ENCODE results near the gene DISC1. TPM values are rescaled to one million over a fixed set of nuclear protein-coding genes. Genes with fewer than 3 reads are reported as not detected.
"Not testable (repeated sequence)": the region's sequence is repeated elsewhere in the genome, so short reads cannot be mapped to it uniquely, and the experiment has no call there.

Gene DISC1
- total RNA-seq, 1 donor from 2014 or later = 6.1 TPM

GRCh38 chr1:231667896-231668506, 41.4 kb downstream of the DISC1 start:
- no peak for DNase-seq (ENCODE audit: low read depth)

- no peak for DNase-seq (ENCODE audit: low read depth)
Measured at GRCh38 chr1:231668826-231669225, 42.2 kb downstream of the DISC1 start.

- not testable (repeated sequence) for DNase-seq (ENCODE audit: low read depth)
Measured at GRCh38 chr1:231669864-231670621, 43.5 kb downstream of the DISC1 start.

GRCh38 chr1:231670755-231671154, 44.2 kb downstream of the DISC1 start:
- DNase-seq (ENCODE audit: low read depth) = no peak

- no peak for DNase-seq (ENCODE audit: low read depth)
Measured at GRCh38 chr1:231674575-231674974, 48.0 kb downstream of the DISC1 start.

- no peak for DNase-seq (ENCODE audit: low read depth)
Measured at GRCh38 chr1:231676487-231676886, 49.9 kb downstream of the DISC1 start.

- DNase-seq (ENCODE audit: low read depth) = no peak
Measured at GRCh38 chr1:231677442-231677841, 50.9 kb downstream of the DISC1 start.

GRCh38 chr1:231678011-231678432, 51.4 kb downstream of the DISC1 start:
- peak; percentile 37 for DNase-seq (ENCODE audit: low read depth)

- DNase-seq (ENCODE audit: low read depth) = no peak
Measured at GRCh38 chr1:231679109-231679508, 52.5 kb downstream of the DISC1 start.

- no peak for DNase-seq (ENCODE audit: low read depth)
Measured at GRCh38 chr1:231681006-231681405, 54.4 kb downstream of the DISC1 start.

GRCh38 chr1:231682779-231683178, 56.2 kb downstream of the DISC1 start:
- DNase-seq (ENCODE audit: low read depth) = no peak

GRCh38 chr1:231683439-231684165, 57.0 kb downstream of the DISC1 start:
- no peak for DNase-seq (ENCODE audit: low read depth)

- DNase-seq (ENCODE audit: low read depth) = no peak
Measured at GRCh38 chr1:231684356-231685244, 58.0 kb downstream of the DISC1 start.

GRCh38 chr1:231686384-231686783, 59.8 kb downstream of the DISC1 start:
- DNase-seq (ENCODE audit: low read depth) = no peak

GRCh38 chr1:231688989-231689388, 62.4 kb downstream of the DISC1 start:
- DNase-seq (ENCODE audit: low read depth) = no peak

GRCh38 chr1:231690059-231690458, 63.5 kb downstream of the DISC1 start:
- DNase-seq (ENCODE audit: low read depth) = no peak

GRCh38 chr1:231691618-231692259, 65.1 kb downstream of the DISC1 start:
- peak; percentile 5 for DNase-seq (ENCODE audit: low read depth)

- DNase-seq (ENCODE audit: low read depth) = no peak
Measured at GRCh38 chr1:231693361-231694074, 66.9 kb downstream of the DISC1 start.

GRCh38 chr1:231694075-231694431, 67.5 kb downstream of the DISC1 start:
- no peak for DNase-seq (ENCODE audit: low read depth)

GRCh38 chr1:231694465-231695077, 68.0 kb downstream of the DISC1 start:
- DNase-seq (ENCODE audit: low read depth) = no peak

All from renal cortical epithelial cell (primary cell).